IMR-90 (cell line): Measurements from ENCODE around the gene SH3RF3. TPM values are rescaled to one million over a fixed set of nuclear protein-coding genes. Genes with fewer than 3 reads are reported as not detected.

Experiments
- ATAC-seq: fragments of 200-7000 bp; cut with Tn5 transposase; 2 replicates; pipeline ENCODE4 v1.9.1; 2020; ENCODE audit warnings: low read depth, mild to moderate bottlenecking, moderate library complexity
- BruUV-seq: library from RNA; stranded (reverse); fragments of 400-500 nt; replicated peaks from 2 replicates; lab custom pipeline; 2021; lab: Mats Ljungman, UMichigan
- CTCF ChIA-PET: fragments of 300-600 bp; formaldehyde crosslinking; extraction: SDS; loops from one replicate; lab custom pipeline; 2021; ENCODE audit warnings: antibody characterized with exemption; lab: Yijun Ruan, JAX
- POLR2A ChIA-PET: fragments of 300-600 bp; sonication (Branson Sonifier 250); formaldehyde crosslinking; loops from one replicate; lab custom pipeline; 2022; ENCODE audit warnings: antibody characterized with exemption; ENCODE audit not compliant: unreplicated experiment; lab: Charles Lee
- DNase-seq: peaks from one replicate; pipeline ENCODE4 v3.0.0; 2013
- H2AFZ ChIP-seq: replicated peaks from 2 replicates; pipeline ENCODE3; 2013; ENCODE audit warnings: low read length, mild to moderate bottlenecking; ENCODE audit not compliant: poor library complexity
- H2AK5ac ChIP-seq: 2 replicates; pipeline ENCODE4 v1.6.1; 2013; ENCODE audit warnings: low read depth, low read length, inconsistent platforms
- H2AK9ac ChIP-seq: replicated peaks from 2 replicates; pipeline ENCODE3; 2013; ENCODE audit warnings: mild to moderate bottlenecking, low read depth, low read length, moderate library complexity; ENCODE audit not compliant: poor library complexity
- H2BK120ac ChIP-seq: 2 replicates; pipeline ENCODE4 v1.6.1; 2013; ENCODE audit warnings: low read depth, low read length, inconsistent platforms
- H2BK15ac ChIP-seq: 3 replicates; pipeline ENCODE4 v1.6.1; 2013; ENCODE audit warnings: low read depth, low read length, inconsistent platforms
- H2BK20ac ChIP-seq: 2 replicates; pipeline ENCODE4 v1.6.1; 2013; ENCODE audit warnings: low read depth, mild to moderate bottlenecking, inconsistent platforms, low read length, moderate library complexity
- H2BK5ac ChIP-seq: 2 replicates; pipeline ENCODE4 v1.6.1; 2013; ENCODE audit warnings: mild to moderate bottlenecking, low read depth, low read length, inconsistent platforms; ENCODE audit not compliant: poor library complexity, severe bottlenecking
- H3K14ac ChIP-seq: replicated peaks from 2 replicates; pipeline ENCODE4 v1.6.1; 2013; ENCODE audit warnings: low read depth, low read length, inconsistent platforms
- H3K18ac ChIP-seq: 2 replicates; pipeline ENCODE4 v1.6.1; 2013; ENCODE audit warnings: low read depth, low read length, control low read depth
- H3K23ac ChIP-seq: 2 replicates; pipeline ENCODE4 v1.6.1; 2013; ENCODE audit warnings: low read depth, low read length, inconsistent platforms
- H3K27ac ChIP-seq: 2 replicates; pipeline ENCODE4 v1.5.1; 2013; ENCODE audit warnings: mild to moderate bottlenecking, control low read depth, low read length; ENCODE audit not compliant: insufficient read depth
- H3K27me3 ChIP-seq: 2 replicates; pipeline ENCODE4 v1.6.1; 2013; ENCODE audit warnings: low read length; ENCODE audit not compliant: control insufficient read depth, insufficient read depth
- H3K36me3 ChIP-seq: 2 replicates; pipeline ENCODE4 v1.6.1; 2013; ENCODE audit warnings: low read length, mixed read lengths; ENCODE audit not compliant: control insufficient read depth, insufficient read depth
- H3K4ac ChIP-seq: 2 replicates; pipeline ENCODE4 v1.6.1; 2013; ENCODE audit warnings: low read depth, low read length, inconsistent platforms
- H3K4me1 ChIP-seq: 2 replicates; pipeline ENCODE4 v1.6.1; 2013; ENCODE audit warnings: low read length, mixed read lengths; ENCODE audit not compliant: control insufficient read depth, insufficient read depth
- H3K4me2 ChIP-seq: 2 replicates; pipeline ENCODE4 v1.6.1; 2013; ENCODE audit warnings: low read depth, mild to moderate bottlenecking, control low read depth, low read length, moderate library complexity
- H3K4me3 ChIP-seq: 2 replicates; pipeline ENCODE4 v1.5.1; 2013; ENCODE audit warnings: low read depth, mild to moderate bottlenecking, control low read depth, low read length, moderate library complexity; ENCODE audit not compliant: insufficient read depth
- H3K56ac ChIP-seq: 2 replicates; pipeline ENCODE4 v1.6.1; 2013; ENCODE audit warnings: low read length, inconsistent platforms; ENCODE audit not compliant: insufficient read depth; ENCODE audit errors: extremely low read depth
- H3K79me1 ChIP-seq, 2 experiments: 2 replicates each; pipeline ENCODE4 v1.6.1; 2013; ENCODE audit warnings: low read length in 2 of 2, inconsistent platforms in 1 of 2, low read depth in 1 of 2
- H3K9ac ChIP-seq: 2 replicates; pipeline ENCODE4 v1.6.1; 2013; ENCODE audit warnings: low read depth, low read length, control low read depth
- H3K9me1 ChIP-seq: 2 replicates; pipeline ENCODE4 v1.6.1; 2013; ENCODE audit warnings: low read length, inconsistent platforms; ENCODE audit not compliant: insufficient read depth
- H3K9me3 ChIP-seq: 2 replicates; pipeline ENCODE4 v1.6.1; 2013; ENCODE audit warnings: low read length; ENCODE audit not compliant: control insufficient read depth, insufficient read depth
- H4K20me1 ChIP-seq: 2 replicates; pipeline ENCODE4 v1.6.1; 2013; ENCODE audit warnings: low read length, inconsistent platforms; ENCODE audit not compliant: insufficient read depth
- H4K5ac ChIP-seq: 2 replicates; pipeline ENCODE4 v1.6.1; 2013; ENCODE audit warnings: mild to moderate bottlenecking, low read depth, low read length, control low read depth
- H4K8ac ChIP-seq, 2 experiments: 2 replicates each; pipeline ENCODE4 v1.6.1; 2013; ENCODE audit warnings: low read depth in 2 of 2, low read length in 2 of 2, control low read depth in 1 of 2, inconsistent platforms in 1 of 2
- H4K91ac ChIP-seq: 2 replicates; pipeline ENCODE4 v1.6.1; 2013; ENCODE audit warnings: low read depth, low read length, inconsistent platforms; ENCODE audit not compliant: insufficient read depth
- RCOR1 ChIP-seq: IDR thresholded peaks from 2 replicates; pipeline ENCODE4 v1.6.1; 2012; ENCODE audit warnings: mild to moderate bottlenecking, low read length, improper control_type of control experiment; ENCODE audit not compliant: insufficient replicate concordance
- RFX5 ChIP-seq: IDR thresholded peaks from 2 replicates; pipeline ENCODE4 v1.8.0; 2012; ENCODE audit warnings: low read depth, mild to moderate bottlenecking, low read length, moderate library complexity
- WGBS, 2 experiments: methylation state at CpG; one replicate each; pipeline versions ENCODE4 v1.1.5 to v1.1.7; 2013; ENCODE audit warnings: missing lambda C conversion rate in 2 of 2; ENCODE audit not compliant: insufficient read length in 1 of 2; ENCODE audit errors: extremely low coverage in 2 of 2; 5-methylcytosine and 5-hydroxymethylcytosine counted together
- dilution Hi-C: fragments of 300-500 bp; cut with HindIII; formaldehyde crosslinking; loops from one replicate; pipeline ENCODE4 v1.14.3; 2018; ENCODE audit warnings: low sequenced_read_pairs; ENCODE audit not compliant: unreplicated experiment
- in situ Hi-C: fragments of 300-500 bp; cut with MboI; formaldehyde crosslinking; loops from 3 replicates; pipeline ENCODE4 v1.14.3; 2019; ENCODE audit warnings: low sequenced_read_pairs, inconsistent platforms, mixed read lengths
- intact Hi-C: fragments of 100-400 bp; cut with micrococcal nuclease; formaldehyde crosslinking; loops from 2 replicates; pipeline ENCODE4 v1.10.0; 2022
- polyA plus RNA-seq, 3 experiments: library from polyadenylated mRNA; depleted of rRNA; stranded (reverse); fragments of >200 nt; gene quantifications; 2 replicates each; pipeline ENCODE4 v1.2.3, GENCODE V29; 2012; ENCODE audit warnings: low replicate concordance in 1 of 3
- total RNA-seq: library from RNA; depleted of rRNA; stranded (reverse); fragments of >200 nt; gene quantifications from 2 replicates; pipeline ENCODE4 v1.2.3, GENCODE V29; 2012
- TF ChIP-seq, protein P1 (sequence below): fragments of 150-350 bp; IDR thresholded peaks from 2 replicates; pipeline ENCODE4 v1.6.1; 2017; ENCODE audit warnings: mild to moderate bottlenecking, antibody characterized with exemption, low read length, low read depth

The SH3RF3 gene
- total and polyA plus RNA-seq, 2 of the 4 experiments (the other 2 are of a cell fraction): 3.4 to 5.3 TPM

DNA sequence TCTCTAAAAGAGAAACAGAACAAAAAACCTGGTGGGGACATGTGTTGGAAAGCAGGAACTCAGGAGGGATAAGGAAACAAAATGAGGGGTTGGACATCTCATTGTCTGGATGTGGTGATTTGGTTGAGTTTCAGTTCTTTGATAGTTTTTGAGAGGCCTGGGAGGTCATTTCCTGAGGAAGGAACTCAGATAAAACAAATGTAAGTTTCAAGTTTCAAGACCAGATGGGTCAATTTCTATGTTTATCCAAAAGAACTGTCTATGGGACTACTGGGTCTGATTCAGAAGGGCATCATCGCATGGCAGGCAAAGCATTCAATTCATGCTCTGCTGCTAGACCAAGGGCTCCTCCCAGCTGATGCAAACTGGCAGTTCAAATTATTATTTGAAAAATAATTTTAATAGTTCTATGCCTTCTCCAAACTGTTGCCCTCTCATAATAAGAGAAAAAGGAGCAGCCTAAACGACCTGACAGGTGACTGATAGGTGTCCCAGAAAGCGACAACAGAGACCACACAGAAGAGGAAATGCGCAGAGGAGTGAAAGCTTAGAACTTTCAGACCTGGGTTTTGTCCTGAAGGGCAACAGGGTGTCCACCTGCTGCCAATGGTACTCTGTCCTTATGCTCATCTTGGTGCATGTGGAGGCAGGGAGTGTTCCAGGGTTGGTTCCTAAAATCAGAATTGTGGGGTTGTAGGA lies 39.3 kb upstream of the SH3RF3 start:
- no peak overlapping the region; the same call in 1 of the 2 replicates for H2BK120ac ChIP-seq
- no peak overlapping the region for H2AK5ac ChIP-seq
- H3K56ac ChIP-seq: no peak overlapping the region
- H2AK9ac ChIP-seq: no peak overlapping the region
- H3K4me2 ChIP-seq: no peak overlapping the region
- no peak overlapping the region for H3K4ac ChIP-seq
- no peak overlapping the region for H2BK20ac ChIP-seq
- no peak overlapping the region for H2BK15ac ChIP-seq
- no peak overlapping the region for H3K9ac ChIP-seq
- H4K8ac ChIP-seq: peak overlapping the region in 1 of 2 experiments; percentile 24; a peak in 1 of 4 replicates
- no peaks in the 10 kb centered on the region for H3K9me1 ChIP-seq
- no peak overlapping the region for H2AFZ ChIP-seq
- no peak overlapping the region for H3K23ac ChIP-seq
- in situ Hi-C loops (no loop called here), dilution Hi-C loops (no loop called here), intact Hi-C loops (no loop called here)
- ATAC-seq: peak; percentile 78
- H3K4me1 ChIP-seq: peaks cover 3% of the 10 kb centered on the region; the same call in 1 of the 2 replicates
- H3K27me3 ChIP-seq: peaks cover 3% of the 10 kb centered on the region; the same call in 1 of the 2 replicates
- DNase-seq: peak; percentile 73
- no TSS peak for BruUV-seq
- H3K27ac ChIP-seq: no peak overlapping the region
- no peak overlapping the region for H4K91ac ChIP-seq
- POLR2A ChIA-PET: no interaction called here
- no peak overlapping the region for H3K18ac ChIP-seq
- no peaks in the 10 kb centered on the region for H4K20me1 ChIP-seq
- no peak overlapping the region for H4K5ac ChIP-seq
- no peak overlapping the region for H2BK5ac ChIP-seq
- H3K36me3 ChIP-seq: no peaks in the 10 kb centered on the region
- WGBS, 2 experiments: 70% methylated on average over 2 of the region's 4 CpGs; no CpG with 5 or more reads in 1 of the 2 experiments
- no peak for TF ChIP-seq RFX5
- no peak for TF ChIP-seq RCOR1
- TF ChIP-seq, protein P1, sequence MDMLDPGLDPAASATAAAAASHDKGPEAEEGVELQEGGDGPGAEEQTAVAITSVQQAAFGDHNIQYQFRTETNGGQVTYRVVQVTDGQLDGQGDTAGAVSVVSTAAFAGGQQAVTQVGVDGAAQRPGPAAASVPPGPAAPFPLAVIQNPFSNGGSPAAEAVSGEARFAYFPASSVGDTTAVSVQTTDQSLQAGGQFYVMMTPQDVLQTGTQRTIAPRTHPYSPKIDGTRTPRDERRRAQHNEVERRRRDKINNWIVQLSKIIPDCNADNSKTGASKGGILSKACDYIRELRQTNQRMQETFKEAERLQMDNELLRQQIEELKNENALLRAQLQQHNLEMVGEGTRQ: no peak
- H3K79me1 ChIP-seq: no peaks in the 10 kb centered on the region
- H3K14ac ChIP-seq: no peak overlapping the region
- H3K9me3 ChIP-seq: peaks cover 13% of the 10 kb centered on the region
- H3K4me3 ChIP-seq: no peak overlapping the region
- CTCF ChIA-PET: interaction anchor here (0.7 kb wide), 1 partner anchor 129 kb away, joined by 3 read pairs; no protein-coding TSS in a partner anchor
